ENCODE data around the gene NOTCH4.
"Not testable (repeated sequence)": the region's sequence is repeated elsewhere in the genome, so short reads cannot be mapped to it uniquely, and the experiment has no call there.

Gene NOTCH4

DNA sequence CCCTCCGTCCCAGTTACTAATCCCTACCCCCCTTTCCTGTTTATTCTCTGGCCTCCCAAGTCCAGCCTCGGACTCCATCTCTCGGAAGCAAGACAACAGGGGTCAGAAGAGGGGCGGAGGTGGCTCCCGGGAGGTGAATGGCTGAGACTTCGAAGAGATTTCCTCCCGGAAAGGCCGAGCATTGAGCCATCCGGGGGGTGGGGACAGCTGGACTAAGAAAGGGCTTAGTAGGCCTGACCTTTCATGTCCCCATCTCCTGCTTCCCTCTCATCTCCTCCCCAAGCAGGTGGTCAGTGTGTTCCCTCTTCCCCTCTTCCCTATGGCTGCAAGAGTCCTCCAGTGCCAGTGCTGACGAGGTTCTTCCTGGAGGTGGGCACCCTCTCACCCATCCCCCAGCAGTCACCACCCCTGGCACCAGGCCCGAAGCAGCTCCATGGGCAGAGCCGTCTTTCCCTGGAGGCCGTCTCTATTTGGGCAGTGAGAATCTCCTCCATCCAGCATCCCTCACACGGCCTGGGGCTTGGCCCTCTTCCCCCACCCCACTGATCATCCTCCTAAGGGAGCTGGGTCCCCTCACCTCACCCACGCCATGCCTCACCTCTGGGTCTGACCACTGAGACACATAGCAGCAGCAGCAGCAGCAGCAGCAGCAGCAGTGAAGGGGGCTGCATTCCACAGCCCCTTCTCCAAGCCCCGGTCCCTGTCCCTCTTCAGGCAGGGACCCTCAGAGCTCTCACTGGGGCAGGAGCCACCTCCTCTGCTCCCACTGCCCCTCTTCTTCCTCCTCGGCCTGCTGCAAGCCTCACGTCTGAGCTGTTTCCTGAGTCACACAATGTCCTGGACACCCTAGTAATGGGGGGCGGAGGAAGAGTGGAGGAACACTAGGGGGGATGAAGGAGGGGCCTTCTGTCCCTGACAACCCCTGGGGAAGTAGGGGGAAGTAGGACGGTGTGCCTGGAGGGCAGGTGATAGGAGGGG lies at the start of gene NOTCH4:
TSS of gene NOTCH4 (minus strand) at position 810 of the 978 bp plus-strand sequence. CDS start at position 671, 139 bp downstream.
- no peak for DNase-seq

DNA sequence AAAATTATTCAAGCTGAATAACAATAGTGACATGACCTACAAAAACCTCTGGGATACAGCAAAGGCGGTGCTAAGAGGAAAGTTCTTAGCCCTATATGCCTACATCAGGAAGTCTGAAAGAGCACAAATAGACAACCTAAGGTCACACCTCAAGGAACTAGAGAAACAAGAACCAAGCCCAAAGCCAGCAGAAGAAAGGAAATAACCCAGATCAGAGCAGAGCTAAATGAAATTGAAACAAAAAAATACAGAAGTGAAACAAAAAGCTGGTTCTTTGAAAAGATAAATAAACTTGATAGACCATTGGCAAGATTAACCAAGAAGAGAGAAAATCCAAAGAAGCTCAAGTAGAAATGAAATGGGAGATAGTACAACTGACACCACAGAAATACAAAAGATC lies 47.6 kb upstream of the NOTCH4 start:
- DNase-seq = no peak

GRCh38 chr6:32268459-32268858 lies 44.6 kb upstream of the NOTCH4 start:
- not testable (repeated sequence) for DNase-seq

- no peak for DNase-seq
Measured at GRCh38 chr6:32267035-32267434, 43.2 kb upstream of the NOTCH4 start.

GRCh38 chr6:32257262-32257661 lies 33.4 kb upstream of the NOTCH4 start:
- not testable (repeated sequence) for DNase-seq

GRCh38 chr6:32255199-32256153 lies 31.6 kb upstream of the NOTCH4 start:
- DNase-seq = no peak

- DNase-seq = no peak
Measured at GRCh38 chr6:32254761-32255198, 30.9 kb upstream of the NOTCH4 start.

- DNase-seq = no peak
Measured at GRCh38 chr6:32252331-32253009, 28.6 kb upstream of the NOTCH4 start.

- no peak for DNase-seq
Measured at GRCh38 chr6:32249262-32249661, 25.4 kb upstream of the NOTCH4 start.

DNA sequence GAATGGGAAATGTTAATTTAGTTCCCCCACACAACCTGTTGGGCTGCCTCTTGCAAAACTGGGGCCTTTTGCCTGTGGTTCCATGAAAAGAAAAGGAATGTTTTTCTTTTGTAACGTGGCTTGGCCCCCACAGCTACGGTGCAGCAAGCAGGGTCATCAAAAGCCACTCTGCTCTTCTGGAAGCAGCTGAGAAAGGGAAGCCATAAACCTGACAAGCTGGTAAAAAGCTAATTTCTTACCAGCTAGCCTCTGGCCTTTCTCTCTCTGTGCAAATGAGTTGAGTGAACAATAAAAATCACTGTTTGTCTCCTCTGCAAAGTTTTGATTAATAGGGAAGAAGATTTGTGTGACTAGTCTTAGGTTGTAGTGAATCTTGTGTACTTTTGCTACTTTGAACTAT lies 23.5 kb upstream of the NOTCH4 start:
- no peak for DNase-seq

GRCh38 chr6:32244946-32245398 lies 21.1 kb upstream of the NOTCH4 start:
- DNase-seq = peak; percentile 21

DNA sequence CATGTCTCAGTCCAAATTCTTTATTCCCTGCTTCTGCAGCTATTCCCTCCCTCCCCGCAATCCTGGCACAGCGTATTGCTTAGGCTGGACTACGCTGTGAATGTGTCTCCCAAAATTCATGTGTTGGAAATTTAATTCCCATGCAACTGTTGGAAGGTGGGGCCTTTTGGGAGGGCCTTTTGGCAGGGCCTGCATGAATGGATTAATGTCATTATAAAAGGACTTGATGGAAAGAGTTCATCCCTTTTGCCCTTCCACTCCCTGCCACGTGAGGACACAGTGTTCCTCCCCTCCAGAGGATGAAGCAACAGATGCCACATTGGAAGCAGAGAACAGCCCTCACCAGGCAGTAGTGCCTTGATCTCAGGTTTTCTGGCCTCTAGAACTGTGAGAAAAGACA lies 20.4 kb upstream of the NOTCH4 start:
- DNase-seq = no peak

GRCh38 chr6:32242318-32242813 lies 18.5 kb upstream of the NOTCH4 start:
- DNase-seq = not testable (repeated sequence)

GRCh38 chr6:32240686-32241085 lies 16.8 kb upstream of the NOTCH4 start:
- DNase-seq = no peak

- no peak for DNase-seq
Measured at GRCh38 chr6:32239462-32239861, 15.6 kb upstream of the NOTCH4 start.

DNA sequence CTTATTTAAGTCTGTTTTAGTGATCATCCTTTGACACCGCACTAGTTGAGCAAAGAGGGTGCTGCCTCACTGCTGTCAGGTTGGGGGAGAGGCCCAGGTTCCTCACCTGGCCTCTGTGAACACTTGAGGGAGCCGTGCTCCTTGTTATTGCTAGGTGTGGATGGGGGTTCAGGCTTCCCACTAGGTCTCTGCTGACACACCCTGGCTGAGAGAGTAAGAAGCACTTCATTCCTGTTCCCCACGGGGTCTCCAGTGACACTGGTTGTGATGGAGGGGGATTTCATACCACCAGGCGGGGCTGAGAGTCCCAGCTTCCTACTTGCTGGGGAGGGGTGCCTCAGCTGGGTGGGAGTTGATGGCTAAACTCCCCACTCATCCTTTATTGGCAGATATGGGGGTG lies 11.1 kb upstream of the NOTCH4 start:
- DNase-seq = no peak

DNA sequence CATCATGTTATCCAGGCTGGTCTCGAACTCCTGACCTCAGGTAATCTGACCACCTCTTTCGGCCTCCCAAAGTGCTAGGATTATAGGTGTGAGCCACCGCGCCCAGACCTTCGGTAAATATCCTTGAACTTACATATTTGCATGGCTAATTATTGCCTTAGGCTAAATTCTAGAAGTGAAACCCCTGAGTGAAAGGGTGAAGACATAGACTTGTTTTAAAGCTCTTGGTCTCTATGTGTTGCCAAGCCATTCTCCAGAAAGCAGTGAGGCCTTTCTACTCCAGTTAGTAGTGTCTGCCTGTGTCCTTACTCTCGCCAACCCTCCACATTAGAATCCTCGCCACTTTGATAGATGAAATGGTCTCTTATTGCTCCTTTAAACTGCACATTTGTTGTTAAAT lies 2.6 kb upstream of the NOTCH4 start:
- no peak for DNase-seq

DNA sequence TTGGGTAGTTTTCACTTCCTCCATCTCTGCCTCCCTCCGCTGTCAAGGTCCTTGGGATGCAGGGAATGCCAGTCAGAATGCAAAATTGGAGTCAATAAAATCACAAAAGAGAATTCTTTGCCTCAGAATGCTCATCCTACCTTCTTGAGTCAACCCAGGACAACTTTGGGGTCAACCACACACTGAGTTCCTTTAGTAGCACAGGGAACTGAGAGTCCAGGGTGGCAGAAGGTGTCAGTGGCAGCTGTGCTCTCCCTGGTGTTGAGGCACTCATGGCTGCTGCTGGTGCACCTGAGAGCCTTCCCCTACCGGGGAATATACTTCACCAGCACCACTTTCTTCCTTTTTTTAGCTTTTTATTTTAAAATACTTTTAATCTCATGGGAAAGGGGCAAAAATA lies 829 bp upstream of the NOTCH4 start:
- DNase-seq = no peak

DNA sequence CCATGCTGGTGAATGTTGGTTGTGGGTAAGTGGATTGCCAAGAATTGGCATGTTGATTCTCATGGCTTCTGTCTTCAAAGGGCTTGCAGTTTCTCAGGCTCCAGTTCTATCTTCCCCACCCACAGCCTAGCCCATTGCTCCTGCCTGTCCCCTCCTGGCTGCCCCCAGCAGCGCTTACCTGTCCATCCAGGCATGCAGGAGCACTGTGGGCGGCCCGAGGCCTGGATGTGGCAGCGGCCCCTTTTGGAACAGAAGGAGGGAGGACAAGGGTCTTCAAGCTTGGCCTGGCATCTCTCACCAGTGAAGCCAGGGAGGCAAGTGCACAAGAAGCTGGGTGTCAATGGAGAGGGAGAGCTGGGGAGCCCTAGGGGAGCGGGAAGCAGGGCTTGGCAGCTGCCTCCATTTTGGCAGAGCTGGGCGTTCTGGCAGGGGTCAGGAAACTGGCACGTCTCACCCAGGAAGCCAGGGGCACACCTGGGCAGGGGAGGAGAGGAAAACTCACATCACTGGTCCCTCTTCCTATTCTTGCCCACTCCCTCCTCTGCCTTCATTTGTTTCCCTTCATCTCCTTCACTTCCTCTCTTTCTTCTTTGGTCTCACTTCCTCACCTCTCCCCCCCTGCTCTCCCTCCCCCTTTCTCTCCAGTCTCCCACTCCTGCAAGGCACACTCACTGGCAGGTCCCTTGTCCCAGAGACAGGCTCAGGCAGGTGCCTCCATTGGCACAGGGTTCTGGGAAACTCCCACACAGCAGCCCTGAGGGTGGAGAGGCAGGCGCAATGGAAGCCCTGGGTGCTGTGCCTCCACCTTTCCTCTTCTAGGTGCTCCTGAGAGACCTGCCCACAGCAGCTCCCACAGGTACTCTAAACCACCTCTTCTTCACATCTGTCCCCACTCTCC lies 1.3 kb downstream of the NOTCH4 start:
- no peak for DNase-seq

- no peak for DNase-seq
Measured at GRCh38 chr6:32220021-32220420, 3.8 kb downstream of the NOTCH4 start.

DNA sequence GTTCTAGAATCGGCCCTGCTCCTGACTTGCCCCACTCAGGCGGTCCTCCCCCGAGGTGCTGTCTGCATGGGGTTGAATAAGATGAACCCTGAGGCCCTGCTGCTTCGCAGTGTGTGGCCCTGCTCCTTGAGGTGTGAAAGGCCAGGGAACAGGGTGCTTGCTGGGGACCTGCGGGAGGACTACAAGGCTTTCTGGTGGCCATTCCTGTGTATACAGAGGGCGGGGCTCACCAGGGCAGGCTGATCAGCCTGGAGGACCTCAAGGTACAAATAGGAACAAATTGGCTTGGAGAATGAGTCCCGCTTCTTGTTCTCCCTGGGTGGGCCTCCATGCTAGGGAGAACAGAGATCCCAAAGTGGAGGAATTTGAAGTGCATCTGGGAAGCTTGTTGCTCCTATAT lies 5.7 kb downstream of the NOTCH4 start:
- DNase-seq = no peak
